ENCODE results near the gene TMEM82. TPM values are rescaled to one million over a fixed set of nuclear protein-coding genes. Genes with fewer than 3 reads are reported as not detected.
A peak's percentile ranks its signal among the peaks of the same experiment; 100 is the strongest.

Gene TMEM82
- total and polyA plus RNA-seq, 9 of the 15 experiments (the other 6 are each of a cell fraction or from before 2014, with no cell fraction given) = not detected

- intact Hi-C loops (cut with micrococcal nuclease) (no loop called here), in situ Hi-C loops (cut with MboI) (no loop called here)
- H3K4me2 ChIP-seq (ENCODE audit: insufficient read depth, low read length) = no peak overlapping the region
- CTCF ChIA-PET (ENCODE audit: low intra/inter-chr PET ratio) = no interaction called here
- POLR2A ChIA-PET = no interaction called here
- TF ChIP-seq PTBP1 (IDR thresholded peaks at IDR 0.05; ENCODE audit: low read depth, low read length) (no peak), ATF4 (CRISPR knock-in tag; IDR thresholded peaks at IDR 0.05) (no peak), POLR2G (IDR thresholded peaks at IDR 0.05; ENCODE audit: low read depth, low read length) (0 out of 2 replicates have a peak, but pooled peaks have one; percentile 36), RBM22 (IDR thresholded peaks at IDR 0.05; ENCODE audit: low read depth, low read length, poor library complexity, severe bottlenecking) (peak; percentile 80), ZFP36 (IDR thresholded peaks at IDR 0.05; ENCODE audit: low read depth, low read length, partially characterized antibody) (no peak)
- no peaks in the 10 kb centered on the region for H3K79me2 ChIP-seq (ENCODE audit: control insufficient read depth, insufficient read depth, low read length)
- 94% methylated on average over 26 of the region's 27 CpGs for WGBS (ENCODE audit: insufficient coverage, low coverage, missing lambda C conversion rate)
- H3K4me3 ChIP-seq = no peak overlapping the region
- H3K9ac ChIP-seq (ENCODE audit: insufficient read depth in 1 of 2, low read depth in 2 of 2, low read length in 2 of 2) = peak overlapping the region in 1 of 2 experiments; percentile 56; a peak in 1 of 4 replicates
- ATAC-seq (no peak), FAIRE-seq (no peak), DNase-seq (ENCODE audit: extremely low read depth in 1 of 4, low spot score in 3 of 4) (no peak)
- H3K36me3 ChIP-seq (ENCODE audit: control insufficient read depth, insufficient read depth, low read length) = peaks cover 56% of the 10 kb centered on the region; the same call in 2 of the 3 replicates
- no peak overlapping the region for H3K27ac ChIP-seq (ENCODE audit: extremely low read depth, low read depth, low read length)
- BruUV-seq (replicated peaks) = no TSS peak
- H3K9me3 ChIP-seq (replicated peaks; ENCODE audit: control insufficient read depth, insufficient read depth, low read depth, low read length) = no peaks in the 10 kb centered on the region
- H3K27me3 ChIP-seq (ENCODE audit: control insufficient read depth in 2 of 2, insufficient read depth in 2 of 2, low read length in 2 of 2) = no peaks in the 10 kb centered on the region
- H3K4me1 ChIP-seq (replicated peaks in 1 of 2; ENCODE audit: control insufficient read depth in 2 of 2, insufficient read depth in 2 of 2, low read length in 2 of 2) = peaks cover 0 to 65% of the 10 kb centered on the region in 2 experiments; a peak in 2 of 5 replicates
- H2AFZ ChIP-seq (ENCODE audit: low read depth, low read length) = no peak overlapping the region
- no peaks in the 10 kb centered on the region for H3K9me1 ChIP-seq (ENCODE audit: control insufficient read depth, insufficient read depth, low read length)
- no peaks in the 10 kb centered on the region; the same call in 1 of the 2 replicates for H4K20me1 ChIP-seq (replicated peaks; ENCODE audit: control insufficient read depth, insufficient read depth, low read length)
Measured at GRCh38 chr1:15733726-15734226, 8.5 kb upstream of the TMEM82 start.
